ENCODE results near the gene CCDC71L.

CCDC71L gene

GRCh38 chr7:106653488-106653887 lies 7.5 kb downstream of the CCDC71L start:
- Mint-ChIP-seq H3K27ac (ENCODE audit: low read depth) (no peak overlapping the region), H3K9me3 (no peaks in the 10 kb centered on the region), H3K36me3 (ENCODE audit: insufficient read depth) (no peaks in the 10 kb centered on the region), H3K27me3 (peaks cover 8% of the 10 kb centered on the region), H3K4me3 (no peak overlapping the region), H3K4me1 (no peaks in the 10 kb centered on the region)
- ATAC-seq (replicated peaks; ENCODE audit: extremely low read depth, poor library complexity, severe bottlenecking): no peak
- no peak for DNase-seq (ENCODE audit: low spot score in 2 of 2)

DNA sequence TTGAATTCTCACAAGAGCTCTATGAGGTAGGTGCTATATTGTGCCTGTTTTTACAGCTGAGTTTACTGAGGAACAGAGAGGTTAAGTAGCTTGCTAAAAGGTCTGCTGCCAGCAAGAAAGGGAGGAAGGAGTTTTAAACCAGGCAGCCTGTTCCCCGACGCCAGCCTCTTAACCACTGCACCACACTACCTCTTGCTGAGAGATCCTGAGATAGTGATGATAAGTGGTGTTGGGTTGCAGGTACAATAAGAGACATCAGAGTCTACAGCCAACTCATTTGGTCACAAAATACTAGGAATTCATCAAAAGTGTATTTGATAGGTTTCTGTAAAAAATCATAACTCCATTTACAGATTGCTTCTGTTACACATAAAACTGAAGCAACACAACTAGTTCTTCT lies 8.0 kb downstream of the CCDC71L start:
- Mint-ChIP-seq H3K36me3 (ENCODE audit: insufficient read depth) (no peaks in the 10 kb centered on the region), H3K27me3 (peaks cover 8% of the 10 kb centered on the region), H3K27ac (ENCODE audit: low read depth) (no peak overlapping the region), H3K4me3 (no peak overlapping the region), H3K4me1 (no peaks in the 10 kb centered on the region), H3K9me3 (no peaks in the 10 kb centered on the region)
- ATAC-seq (replicated peaks; ENCODE audit: extremely low read depth, poor library complexity, severe bottlenecking) (no peak), DNase-seq (ENCODE audit: low spot score in 2 of 2) (no peak)

GRCh38 chr7:106652092-106652491 lies 8.9 kb downstream of the CCDC71L start:
- no peaks in the 10 kb centered on the region for H3K36me3 Mint-ChIP-seq (ENCODE audit: insufficient read depth)
- H3K27ac Mint-ChIP-seq (ENCODE audit: low read depth): no peak overlapping the region

DNA sequence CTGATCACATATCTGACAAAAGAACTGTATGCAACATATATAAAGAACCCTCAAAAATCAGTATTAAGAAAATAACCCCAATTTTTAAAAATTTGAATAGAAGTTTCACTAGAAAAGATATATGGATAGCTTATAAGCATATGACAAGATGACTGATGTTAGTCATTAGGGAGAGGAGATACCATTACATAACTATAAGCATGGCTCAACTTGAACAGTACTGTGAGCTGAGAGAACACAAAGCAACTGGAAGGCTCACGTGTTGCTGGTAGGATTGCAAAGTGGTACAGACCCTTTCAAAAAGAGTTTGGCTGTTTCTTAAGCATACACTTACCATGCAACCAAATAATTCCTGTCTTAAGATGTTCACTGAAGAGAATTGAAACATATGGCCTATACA lies 14.7 kb downstream of the CCDC71L start:
- ATAC-seq (replicated peaks; ENCODE audit: extremely low read depth, poor library complexity, severe bottlenecking) (no peak), DNase-seq (ENCODE audit: low spot score in 2 of 2) (no peak)
- Mint-ChIP-seq H3K4me1 (no peaks in the 10 kb centered on the region), H3K36me3 (ENCODE audit: insufficient read depth) (no peaks in the 10 kb centered on the region), H3K9me3 (no peaks in the 10 kb centered on the region), H3K27me3 (peaks cover 20% of the 10 kb centered on the region), H3K4me3 (no peak overlapping the region), H3K27ac (ENCODE audit: low read depth) (no peak overlapping the region)

More at GRCh38 chr7:106652092-106652491, 8.9 kb downstream of the CCDC71L start:
- H3K9me3 Mint-ChIP-seq: no peaks in the 10 kb centered on the region
- DNase-seq (ENCODE audit: low spot score in 2 of 2): no peak
- peaks cover 8% of the 10 kb centered on the region for H3K27me3 Mint-ChIP-seq
- H3K4me3 Mint-ChIP-seq: no peak overlapping the region
- no peaks in the 10 kb centered on the region for H3K4me1 Mint-ChIP-seq
- ATAC-seq (replicated peaks; ENCODE audit: extremely low read depth, poor library complexity, severe bottlenecking): no peak

DNA sequence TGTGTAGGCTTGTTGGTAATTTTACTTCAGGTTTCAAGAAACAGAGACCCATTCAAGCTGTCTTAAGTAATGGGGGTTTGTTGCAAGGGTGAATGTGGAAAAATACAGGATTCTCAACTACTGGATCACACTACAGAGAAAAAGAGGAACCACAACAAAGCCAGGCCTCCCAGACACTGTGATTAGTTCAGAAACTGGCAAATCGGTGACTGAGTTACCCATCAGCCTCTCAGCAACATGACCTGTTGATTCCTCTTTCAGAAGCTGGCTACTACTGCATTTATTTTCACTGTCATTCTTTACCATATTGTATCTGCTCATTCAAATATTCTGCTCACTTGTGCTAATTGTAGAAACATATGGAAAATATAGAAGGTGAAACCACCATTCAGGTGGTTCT lies 16.0 kb downstream of the CCDC71L start:
- ATAC-seq (replicated peaks; ENCODE audit: extremely low read depth, poor library complexity, severe bottlenecking): no peak
- Mint-ChIP-seq H3K4me1 (no peaks in the 10 kb centered on the region), H3K4me3 (no peak overlapping the region), H3K9me3 (no peaks in the 10 kb centered on the region), H3K36me3 (ENCODE audit: insufficient read depth) (no peaks in the 10 kb centered on the region), H3K27me3 (peaks cover 29% of the 10 kb centered on the region), H3K27ac (ENCODE audit: low read depth) (no peak overlapping the region)
- no peak for DNase-seq (ENCODE audit: low spot score in 2 of 2)

- no peaks in the 10 kb centered on the region for H3K36me3 Mint-ChIP-seq (ENCODE audit: insufficient read depth)
- H3K9me3 Mint-ChIP-seq: no peaks in the 10 kb centered on the region
- H3K27ac Mint-ChIP-seq (ENCODE audit: low read depth): no peak overlapping the region
- no peak overlapping the region for H3K4me3 Mint-ChIP-seq
- no peak for DNase-seq (ENCODE audit: low spot score in 2 of 2)
- ATAC-seq (replicated peaks; ENCODE audit: extremely low read depth, poor library complexity, severe bottlenecking): no peak
- no peaks in the 10 kb centered on the region for H3K4me1 Mint-ChIP-seq
- H3K27me3 Mint-ChIP-seq: peaks cover 44% of the 10 kb centered on the region
Measured at GRCh38 chr7:106643216-106644000, 17.6 kb downstream of the CCDC71L start.

GRCh38 chr7:106641416-106641815 lies 19.5 kb downstream of the CCDC71L start:
- H3K36me3 Mint-ChIP-seq (ENCODE audit: insufficient read depth): no peaks in the 10 kb centered on the region
- no peaks in the 10 kb centered on the region for H3K4me1 Mint-ChIP-seq
- no peaks in the 10 kb centered on the region for H3K9me3 Mint-ChIP-seq
- ATAC-seq (replicated peaks; ENCODE audit: extremely low read depth, poor library complexity, severe bottlenecking) (no peak), DNase-seq (ENCODE audit: low spot score in 2 of 2) (no peak)
- H3K4me3 Mint-ChIP-seq: no peak overlapping the region
- H3K27ac Mint-ChIP-seq (ENCODE audit: low read depth): no peak overlapping the region
- H3K27me3 Mint-ChIP-seq: peaks cover 56% of the 10 kb centered on the region

DNA sequence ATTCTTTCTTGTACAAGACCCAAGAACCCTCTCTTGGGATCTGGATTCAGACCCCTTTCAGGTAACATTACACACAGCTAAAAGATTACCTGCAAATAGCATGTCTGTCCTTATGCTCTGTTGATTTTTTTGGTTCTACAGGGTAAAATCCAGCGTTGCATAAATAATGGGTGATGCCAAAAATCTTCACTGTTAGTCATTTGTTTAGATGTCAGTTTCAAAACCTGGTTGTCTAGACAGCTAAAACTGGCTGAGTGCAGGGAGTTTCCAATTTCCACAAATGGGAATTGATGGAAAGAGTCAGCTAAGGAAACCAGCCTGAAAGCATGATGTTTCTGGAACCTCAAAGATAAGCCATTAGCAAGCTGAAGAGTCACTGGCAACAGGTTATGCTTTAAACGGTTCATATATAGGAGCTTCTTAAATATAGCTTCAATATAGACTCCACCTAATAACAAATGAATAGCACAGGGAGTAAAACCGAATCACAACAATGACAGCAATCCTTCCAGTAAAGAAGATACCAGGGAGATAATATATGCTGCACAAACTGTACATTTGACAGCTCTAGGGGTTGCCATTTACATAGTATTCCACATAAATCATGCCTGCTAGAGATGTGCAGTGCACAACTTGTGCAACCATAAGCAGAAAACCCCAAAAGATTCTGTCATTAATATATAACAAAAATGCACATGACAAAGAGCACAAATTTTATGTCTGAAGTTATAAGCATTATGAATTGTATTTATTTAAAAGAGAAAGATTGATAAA lies 20.4 kb downstream of the CCDC71L start:
- no peaks in the 10 kb centered on the region for H3K9me3 Mint-ChIP-seq
- H3K4me1 Mint-ChIP-seq: no peaks in the 10 kb centered on the region
- DNase-seq (ENCODE audit: low spot score in 2 of 2) (no peak), ATAC-seq (replicated peaks; ENCODE audit: extremely low read depth, poor library complexity, severe bottlenecking) (no peak)
- H3K36me3 Mint-ChIP-seq (ENCODE audit: insufficient read depth): no peaks in the 10 kb centered on the region
- H3K4me3 Mint-ChIP-seq: no peak overlapping the region
- H3K27ac Mint-ChIP-seq (ENCODE audit: low read depth): no peak overlapping the region
- peaks cover 65% of the 10 kb centered on the region for H3K27me3 Mint-ChIP-seq

DNA sequence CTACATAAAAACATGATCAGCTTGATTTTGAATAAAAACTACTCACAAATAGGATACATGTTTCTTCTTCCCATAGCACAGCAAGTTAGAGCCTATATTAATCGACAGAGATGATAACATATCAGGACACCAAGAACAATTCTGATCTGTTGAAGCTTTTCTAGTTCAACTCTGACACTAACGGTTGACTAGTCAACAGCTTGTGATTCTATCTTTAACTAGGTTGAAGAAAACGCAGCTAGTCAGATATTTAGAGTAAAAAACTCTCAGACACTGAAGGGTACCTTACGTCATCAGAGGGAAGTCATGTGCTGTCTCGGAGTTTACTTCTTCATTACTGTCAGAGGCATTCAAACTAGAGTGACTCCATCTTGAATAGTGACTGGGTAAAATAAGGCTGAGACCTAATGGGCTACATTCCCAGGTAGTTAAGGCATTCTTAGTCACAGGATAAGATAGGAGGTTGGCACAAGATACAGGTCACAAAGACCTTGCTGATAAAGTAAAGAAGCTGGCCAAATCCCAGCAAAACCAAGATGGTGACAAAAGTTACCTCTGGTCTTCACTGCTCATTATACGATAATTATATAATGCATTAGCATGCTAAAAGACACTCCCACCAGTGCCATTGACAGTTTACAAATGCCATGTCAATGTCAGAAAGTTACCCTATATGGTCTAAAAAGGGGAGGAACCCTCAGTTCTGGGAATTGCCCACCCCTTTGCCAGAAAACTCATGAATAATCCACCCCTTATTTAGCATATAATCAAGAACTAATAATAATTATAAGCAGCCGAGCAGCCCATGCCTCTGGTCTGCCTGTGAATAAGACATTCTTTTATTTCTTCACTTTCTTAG lies 21.3 kb downstream of the CCDC71L start:
- Mint-ChIP-seq H3K4me3 (no peak overlapping the region), H3K27ac (ENCODE audit: low read depth) (no peak overlapping the region), H3K4me1 (no peaks in the 10 kb centered on the region), H3K27me3 (peaks cover 67% of the 10 kb centered on the region), H3K9me3 (no peaks in the 10 kb centered on the region), H3K36me3 (ENCODE audit: insufficient read depth) (no peaks in the 10 kb centered on the region)
- DNase-seq (ENCODE audit: low spot score in 2 of 2) (no peak), ATAC-seq (replicated peaks; ENCODE audit: extremely low read depth, poor library complexity, severe bottlenecking) (no peak)

DNA sequence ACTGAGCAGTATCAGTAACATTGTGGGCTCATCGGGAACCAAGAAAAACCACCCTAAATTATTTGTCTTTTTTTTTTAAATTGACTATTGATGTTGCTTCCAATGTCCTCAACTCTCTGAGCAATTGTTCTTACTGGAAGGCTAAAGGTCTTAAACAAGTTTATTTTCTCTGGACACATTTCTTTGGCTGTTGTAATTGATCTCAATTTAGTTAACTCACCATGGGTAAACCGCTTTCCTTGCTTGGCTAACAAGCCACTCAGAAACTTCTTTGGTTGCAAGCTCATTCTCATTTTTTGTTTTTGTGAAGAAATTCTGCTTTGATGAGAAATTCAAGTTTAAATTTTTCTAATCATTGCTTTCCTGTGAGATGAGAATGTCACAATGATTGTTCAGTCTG lies 25.5 kb downstream of the CCDC71L start:
- no peak for DNase-seq (ENCODE audit: low spot score in 2 of 2)
- Mint-ChIP-seq H3K27me3 (peaks cover 44% of the 10 kb centered on the region), H3K4me1 (no peaks in the 10 kb centered on the region), H3K4me3 (no peak overlapping the region), H3K27ac (ENCODE audit: low read depth) (no peak overlapping the region), H3K9me3 (no peaks in the 10 kb centered on the region), H3K36me3 (ENCODE audit: insufficient read depth) (no peaks in the 10 kb centered on the region)
- ATAC-seq (replicated peaks; ENCODE audit: extremely low read depth, poor library complexity, severe bottlenecking): no peak

GRCh38 chr7:106634958-106635357 lies 26.0 kb downstream of the CCDC71L start:
- Mint-ChIP-seq H3K27me3 (peaks cover 39% of the 10 kb centered on the region), H3K4me3 (no peak overlapping the region), H3K4me1 (no peaks in the 10 kb centered on the region), H3K9me3 (no peaks in the 10 kb centered on the region), H3K27ac (ENCODE audit: low read depth) (no peak overlapping the region), H3K36me3 (ENCODE audit: insufficient read depth) (no peaks in the 10 kb centered on the region)
- DNase-seq (ENCODE audit: low spot score in 2 of 2): no peak
- ATAC-seq (replicated peaks; ENCODE audit: extremely low read depth, poor library complexity, severe bottlenecking): no peak

GRCh38 chr7:106630648-106631047 lies 30.3 kb downstream of the CCDC71L start:
- no peaks in the 10 kb centered on the region for H3K4me1 Mint-ChIP-seq
- H3K9me3 Mint-ChIP-seq: no peaks in the 10 kb centered on the region
- peaks cover 7% of the 10 kb centered on the region for H3K27me3 Mint-ChIP-seq
- no peak overlapping the region for H3K27ac Mint-ChIP-seq (ENCODE audit: low read depth)
- DNase-seq (ENCODE audit: low spot score in 2 of 2) (no peak), ATAC-seq (replicated peaks; ENCODE audit: extremely low read depth, poor library complexity, severe bottlenecking) (no peak)
- no peaks in the 10 kb centered on the region for H3K36me3 Mint-ChIP-seq (ENCODE audit: insufficient read depth)
- no peak overlapping the region for H3K4me3 Mint-ChIP-seq

Data from central memory CD8-positive, alpha-beta T cell (primary cell).